Fibroblast of villous mesenchyme (primary cell): ENCODE results near the gene IKZF1. TPM values are rescaled to one million over a fixed set of nuclear protein-coding genes. Genes with fewer than 3 reads are reported as not detected.

Experiments
- DNase-seq: peaks from one replicate; pipeline ENCODE4 v3.0.0-alpha.2; 2010; ENCODE audit warnings: low read depth
- H3K4me3 ChIP-seq: 2 replicates; pipeline ENCODE4 v1.5.1; 2011; ENCODE audit warnings: low read depth, mild to moderate bottlenecking, low read length
- total RNA-seq: library from RNA; depleted of rRNA; stranded (reverse); fragments of >200 nt; gene quantifications from 2 replicates; pipeline ENCODE4 v1.2.3, GENCODE V29; 2012
- TF ChIP-seq, protein P1 (sequence below): IDR thresholded peaks from 2 replicates; pipeline ENCODE4 v1.5.1; 2012; ENCODE audit warnings: low read depth, mild to moderate bottlenecking, low read length; ENCODE audit not compliant: insufficient read depth

The IKZF1 gene
- total RNA-seq, 1 donor: not detected

- no peak for DNase-seq
- H3K4me3 ChIP-seq: no peak overlapping the region
- TF ChIP-seq, protein P1, sequence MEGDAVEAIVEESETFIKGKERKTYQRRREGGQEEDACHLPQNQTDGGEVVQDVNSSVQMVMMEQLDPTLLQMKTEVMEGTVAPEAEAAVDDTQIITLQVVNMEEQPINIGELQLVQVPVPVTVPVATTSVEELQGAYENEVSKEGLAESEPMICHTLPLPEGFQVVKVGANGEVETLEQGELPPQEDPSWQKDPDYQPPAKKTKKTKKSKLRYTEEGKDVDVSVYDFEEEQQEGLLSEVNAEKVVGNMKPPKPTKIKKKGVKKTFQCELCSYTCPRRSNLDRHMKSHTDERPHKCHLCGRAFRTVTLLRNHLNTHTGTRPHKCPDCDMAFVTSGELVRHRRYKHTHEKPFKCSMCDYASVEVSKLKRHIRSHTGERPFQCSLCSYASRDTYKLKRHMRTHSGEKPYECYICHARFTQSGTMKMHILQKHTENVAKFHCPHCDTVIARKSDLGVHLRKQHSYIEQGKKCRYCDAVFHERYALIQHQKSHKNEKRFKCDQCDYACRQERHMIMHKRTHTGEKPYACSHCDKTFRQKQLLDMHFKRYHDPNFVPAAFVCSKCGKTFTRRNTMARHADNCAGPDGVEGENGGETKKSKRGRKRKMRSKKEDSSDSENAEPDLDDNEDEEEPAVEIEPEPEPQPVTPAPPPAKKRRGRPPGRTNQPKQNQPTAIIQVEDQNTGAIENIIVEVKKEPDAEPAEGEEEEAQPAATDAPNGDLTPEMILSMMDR: no peak
Measured at GRCh38 chr7:50363327-50364060, 59.0 kb downstream of the IKZF1 start.

DNA sequence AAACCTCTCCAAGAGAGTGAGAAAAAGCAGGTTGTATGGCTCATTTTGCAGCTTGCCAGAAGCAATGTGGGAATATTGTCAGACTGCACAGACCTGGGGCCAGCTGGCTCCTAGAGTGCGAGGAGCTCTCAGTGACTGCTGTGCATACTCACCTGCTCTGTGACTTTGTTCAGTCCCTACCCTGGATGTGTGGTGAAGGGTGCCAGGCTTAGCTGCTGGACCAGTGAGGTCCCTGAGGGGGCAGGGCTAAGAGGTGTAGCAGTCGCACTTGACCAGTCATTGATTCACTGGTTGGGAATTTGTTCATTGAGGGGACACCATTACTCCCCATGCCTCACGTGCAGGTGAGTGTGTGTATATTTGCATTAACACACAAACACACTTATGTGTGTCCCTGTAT lies 60.1 kb downstream of the IKZF1 start:
- H3K4me3 ChIP-seq: no peak overlapping the region
- TF ChIP-seq, protein P1: no peak
- no peak for DNase-seq

GRCh38 chr7:50366311-50366710 lies 61.8 kb downstream of the IKZF1 start:
- no peak for DNase-seq
- no peak overlapping the region for H3K4me3 ChIP-seq
- TF ChIP-seq, protein P1: no peak

GRCh38 chr7:50367100-50367499 lies 62.6 kb downstream of the IKZF1 start:
- TF ChIP-seq, protein P1: no peak

GRCh38 chr7:50367570-50367969 lies 63.1 kb downstream of the IKZF1 start:
- TF ChIP-seq, protein P1: no peak
- no peak overlapping the region for H3K4me3 ChIP-seq

More at GRCh38 chr7:50367100-50367499, 62.6 kb downstream of the IKZF1 start:
- DNase-seq: no peak
- no peak overlapping the region for H3K4me3 ChIP-seq

GRCh38 chr7:50368366-50368765 lies 63.9 kb downstream of the IKZF1 start:
- DNase-seq: no peak

More at GRCh38 chr7:50367570-50367969, 63.1 kb downstream of the IKZF1 start:
- no peak for DNase-seq

More at GRCh38 chr7:50368366-50368765, 63.9 kb downstream of the IKZF1 start:
- no peak overlapping the region for H3K4me3 ChIP-seq
- TF ChIP-seq, protein P1: no peak
